Measurements from ENCODE around the gene MKNK2.

Gene MKNK2

GRCh38 chr19:2033825-2034159, 17.3 kb downstream of the MKNK2 start:
- DNase-seq (ENCODE audit: extremely low read depth, low read depth) = no peak

GRCh38 chr19:2033115-2033824, 17.8 kb downstream of the MKNK2 start:
- no peak for DNase-seq (ENCODE audit: extremely low read depth, low read depth)
- no peak for TF ChIP-seq CTCF (IDR thresholded peaks at IDR 0.05; ENCODE audit: low read depth, low read length)

More at GRCh38 chr19:2033825-2034159, 17.3 kb downstream of the MKNK2 start:
- TF ChIP-seq CTCF (IDR thresholded peaks at IDR 0.05; ENCODE audit: low read depth, low read length) = no peak

- no peak for TF ChIP-seq CTCF (IDR thresholded peaks at IDR 0.05; ENCODE audit: low read depth, low read length)
- DNase-seq (ENCODE audit: extremely low read depth, low read depth) = peak; percentile 69
Observed at GRCh38 chr19:2032296-2032941, 18.6 kb downstream of the MKNK2 start.

- no peak; the same call in 1 of the 2 replicates for TF ChIP-seq CTCF (IDR thresholded peaks at IDR 0.05; ENCODE audit: low read depth, low read length)
- DNase-seq (ENCODE audit: extremely low read depth, low read depth) = peak; percentile 76
Observed at GRCh38 chr19:2027361-2027760, 23.7 kb downstream of the MKNK2 start.

GRCh38 chr19:2026770-2027169, 24.3 kb downstream of the MKNK2 start:
- no peak for TF ChIP-seq CTCF (IDR thresholded peaks at IDR 0.05; ENCODE audit: low read depth, low read length)
- DNase-seq (ENCODE audit: extremely low read depth, low read depth) = no peak

- DNase-seq (ENCODE audit: extremely low read depth, low read depth) = no peak
- no peak for TF ChIP-seq CTCF (IDR thresholded peaks at IDR 0.05; ENCODE audit: low read depth, low read length)
Observed at GRCh38 chr19:2022289-2022688, 28.8 kb downstream of the MKNK2 start.

GRCh38 chr19:2021453-2022140, 29.4 kb downstream of the MKNK2 start:
- TF ChIP-seq CTCF (IDR thresholded peaks at IDR 0.05; ENCODE audit: low read depth, low read length) = no peak

More at GRCh38 chr19:2021453-2022140, 29.4 kb downstream of the MKNK2 start:
- no peak for DNase-seq (ENCODE audit: extremely low read depth, low read depth)
